Measurements from ENCODE around the gene TFCP2L1.

- no peak for TF ChIP-seq CTCF (IDR thresholded peaks at IDR 0.05; ENCODE audit: low read length)
- no peak for TF ChIP-seq EZH2 (IDR thresholded peaks at IDR 0.05; ENCODE audit: borderline replicate concordance, low read length)
Measured at GRCh38 chr2:121178730-121179129, 106.3 kb downstream of the TFCP2L1 start.

All from OCI-LY1 (cell line).